Testis (tissue), 2 donors: Measurements from ENCODE around the gene AJM1.

ENCODE experiments used
- POLR2A ChIP-seq: fragments of 450-650 bp; IDR thresholded peaks from one replicate; pipeline ENCODE4 v1.6.1; 2017; ENCODE audit warnings: antibody characterized with exemption, mild to moderate bottlenecking, moderate library complexity
- TF ChIP-seq, protein P1 (sequence below), 3 experiments: fragments of 450-650 bp in 2 of 3; fragments of 200-600 bp in 1 of 3; sonication (generic) in 1 of 3; IDR thresholded peaks; one replicate each; pipeline ENCODE4 v1.5.1; 2016 to 2019; ENCODE audit warnings: antibody characterized with exemption in 3 of 3, mild to moderate bottlenecking in 2 of 3, moderate library complexity in 1 of 3

GRCh38 chr9:136808075-136808805, 34.0 kb upstream of the AJM1 start:
- TF ChIP-seq, protein P1, sequence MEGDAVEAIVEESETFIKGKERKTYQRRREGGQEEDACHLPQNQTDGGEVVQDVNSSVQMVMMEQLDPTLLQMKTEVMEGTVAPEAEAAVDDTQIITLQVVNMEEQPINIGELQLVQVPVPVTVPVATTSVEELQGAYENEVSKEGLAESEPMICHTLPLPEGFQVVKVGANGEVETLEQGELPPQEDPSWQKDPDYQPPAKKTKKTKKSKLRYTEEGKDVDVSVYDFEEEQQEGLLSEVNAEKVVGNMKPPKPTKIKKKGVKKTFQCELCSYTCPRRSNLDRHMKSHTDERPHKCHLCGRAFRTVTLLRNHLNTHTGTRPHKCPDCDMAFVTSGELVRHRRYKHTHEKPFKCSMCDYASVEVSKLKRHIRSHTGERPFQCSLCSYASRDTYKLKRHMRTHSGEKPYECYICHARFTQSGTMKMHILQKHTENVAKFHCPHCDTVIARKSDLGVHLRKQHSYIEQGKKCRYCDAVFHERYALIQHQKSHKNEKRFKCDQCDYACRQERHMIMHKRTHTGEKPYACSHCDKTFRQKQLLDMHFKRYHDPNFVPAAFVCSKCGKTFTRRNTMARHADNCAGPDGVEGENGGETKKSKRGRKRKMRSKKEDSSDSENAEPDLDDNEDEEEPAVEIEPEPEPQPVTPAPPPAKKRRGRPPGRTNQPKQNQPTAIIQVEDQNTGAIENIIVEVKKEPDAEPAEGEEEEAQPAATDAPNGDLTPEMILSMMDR (IDR thresholded peaks at IDR 0.05), result no peak
- TF ChIP-seq POLR2A, result no peak
